PFSK-1 (cell line): Measurements from ENCODE around the gene LRIG3.

Experiments
- POLR2AphosphoS5 ChIP-seq: IDR thresholded peaks from 2 replicates; pipeline ENCODE4 v1.6.1; 2012; ENCODE audit warnings: low read depth, mild to moderate bottlenecking, control low read depth, low read length, moderate library complexity
- REST ChIP-seq, 2 experiments: IDR thresholded peaks; 2 replicates each; pipeline versions ENCODE4 v1.6.1 to v1.8.0; 2011 to 2012; ENCODE audit warnings: low read depth in 2 of 2, low read length in 2 of 2, control low read depth in 1 of 2, inconsistent platforms in 1 of 2, mild to moderate bottlenecking in 1 of 2, moderate library complexity in 1 of 2; ENCODE audit not compliant: insufficient read depth in 1 of 2
- SIN3A ChIP-seq: IDR thresholded peaks from 2 replicates; pipeline ENCODE4 v1.6.1; 2012; ENCODE audit warnings: mild to moderate bottlenecking, low read length, moderate library complexity, borderline replicate concordance; ENCODE audit not compliant: insufficient read depth

- TF ChIP-seq REST (IDR thresholded peaks at IDR 0.05; ENCODE audit: insufficient read depth in 1 of 2, low read depth in 2 of 2, low read length in 2 of 2), result no peak
- no peak for TF ChIP-seq SIN3A
- TF ChIP-seq POLR2AphosphoS5, result no peak
These were observed 38.5 kb downstream of the LRIG3 start for GRCh38 chr12:58881816-58882215.
